Endothelial cell of umbilical vein (primary cell): ENCODE measurements around the gene PRELID3B. TPM values are rescaled to one million over a fixed set of nuclear protein-coding genes. Genes with fewer than 3 reads are reported as not detected.

Experiments used
- BruUV-seq: library from RNA; stranded (reverse); fragments of 400-500 nt; replicated peaks from 2 replicates; lab custom pipeline; 2021; lab: Mats Ljungman, UMichigan
- CTCF ChIA-PET: fragments of 300-600, 350-600 bp; sonication (Branson Sonifier 250); formaldehyde crosslinking; loops from one replicate; lab custom pipeline; 2021; ENCODE audit warnings: antibody characterized with exemption, inconsistent platforms; lab: Charles Lee
- POLR2A ChIA-PET: fragments of 300-600, 350-600 bp; sonication (Branson Sonifier 250); formaldehyde crosslinking; loops from one replicate; lab custom pipeline; 2021; ENCODE audit warnings: antibody characterized with exemption, inconsistent platforms; lab: Charles Lee
- DNase-seq: peaks from one replicate; pipeline ENCODE4 v3.0.0-alpha.2; 2011; ENCODE audit warnings: low read depth, low spot score
- FAIRE-seq: peaks from 2 replicates; lab custom pipeline; 2011; peaks lifted over from hg19 to GRCh38; lab: Jason Lieb, UNC
- H2AFZ ChIP-seq: 2 replicates; pipeline ENCODE4 v1.6.0; 2012; ENCODE audit warnings: low read depth, low read length, control low read depth, inconsistent platforms
- H3K27ac ChIP-seq: 2 replicates; pipeline ENCODE4 v1.5.1; 2011; ENCODE audit warnings: low read depth, mild to moderate bottlenecking, control low read depth, low read length, moderate library complexity; ENCODE audit not compliant: insufficient read depth
- H3K27me3 ChIP-seq, 2 experiments: 2 replicates each; pipeline versions ENCODE4 v1.6.0 to v1.6.1; 2011; ENCODE audit warnings: low read length in 2 of 2, mixed read lengths in 1 of 2; ENCODE audit not compliant: control insufficient read depth in 2 of 2, insufficient read depth in 2 of 2
- H3K36me3 ChIP-seq, 2 experiments: 2 replicates in 1 of 2; 3 replicates in 1 of 2; pipeline ENCODE4 v1.5.1; 2011; ENCODE audit warnings: low read length in 2 of 2, mild to moderate bottlenecking in 1 of 2, moderate library complexity in 1 of 2; ENCODE audit not compliant: control insufficient read depth in 2 of 2, insufficient read depth in 2 of 2; ENCODE audit errors: extremely low read depth in 1 of 2
- H3K4me1 ChIP-seq: 3 replicates; pipeline ENCODE4 v1.5.1; 2011; ENCODE audit warnings: mild to moderate bottlenecking, low read length; ENCODE audit not compliant: control insufficient read depth, insufficient read depth; ENCODE audit errors: extremely low read depth
- H3K4me2 ChIP-seq: 2 replicates; pipeline ENCODE4 v1.6.1; 2011; ENCODE audit warnings: low read length, control low read depth, mixed read lengths; ENCODE audit not compliant: insufficient read depth
- H3K4me3 ChIP-seq, 3 experiments: fragments of 200-600 bp in 1 of 3; sonication (generic), shearing (Covaris generic) in 1 of 3; replicated peaks in 1 of 3; 2 replicates each; pipeline ENCODE4 v1.5.1; 2011 to 2016; ENCODE audit warnings: control low read depth in 3 of 3, low read length in 3 of 3, mild to moderate bottlenecking in 2 of 3, inconsistent platforms in 1 of 3, low read depth in 1 of 3, moderate library complexity in 1 of 3; ENCODE audit not compliant: insufficient read depth in 1 of 3
- H3K79me2 ChIP-seq: 2 replicates; pipeline ENCODE4 v1.6.0; 2012; ENCODE audit warnings: low read length, inconsistent platforms; ENCODE audit not compliant: control insufficient read depth, insufficient read depth
- H3K9ac ChIP-seq: replicated peaks from 2 replicates; pipeline ENCODE3; 2011; ENCODE audit warnings: low read length, control low read depth; ENCODE audit not compliant: insufficient read depth; ENCODE audit errors: extremely low read depth
- H3K9me1 ChIP-seq: replicated peaks from 3 replicates; pipeline ENCODE4 v1.6.0; 2011; ENCODE audit warnings: mild to moderate bottlenecking, low read length; ENCODE audit not compliant: control insufficient read depth, insufficient read depth; ENCODE audit errors: extremely low read depth
- H3K9me3 ChIP-seq: replicated peaks from 2 replicates; pipeline ENCODE4 v1.5.1; 2012; ENCODE audit warnings: low read length, inconsistent platforms; ENCODE audit not compliant: control insufficient read depth, insufficient read depth
- H4K20me1 ChIP-seq: replicated peaks from 2 replicates; pipeline ENCODE3; 2011; ENCODE audit warnings: mild to moderate bottlenecking, low read length; ENCODE audit not compliant: control insufficient read depth, insufficient read depth; ENCODE audit errors: extremely low read depth
- EZH2 ChIP-seq: IDR thresholded peaks from 2 replicates; pipeline ENCODE4 v1.6.1; 2012; ENCODE audit warnings: borderline replicate concordance, low read depth, mild to moderate bottlenecking, moderate library complexity, low read length, inconsistent platforms; ENCODE audit not compliant: severe bottlenecking
- FOS ChIP-seq: IDR thresholded peaks from 2 replicates; pipeline ENCODE4 v1.6.1; 2011; ENCODE audit warnings: mild to moderate bottlenecking, low read length, moderate library complexity, borderline replicate concordance; ENCODE audit not compliant: insufficient read depth
- GATA2 ChIP-seq: IDR thresholded peaks from 2 replicates; pipeline ENCODE4 v1.7.0; 2011; ENCODE audit warnings: low read depth, mild to moderate bottlenecking, moderate library complexity, mixed read lengths, low read length; ENCODE audit not compliant: insufficient read length, insufficient read depth
- MAX ChIP-seq: IDR thresholded peaks from 2 replicates; pipeline ENCODE4 v1.6.1; 2011; ENCODE audit not compliant: insufficient read depth, insufficient read length
- MYC ChIP-seq: IDR thresholded peaks from one replicate; pipeline ENCODE4 v1.6.1; 2011; ENCODE audit warnings: mild to moderate bottlenecking, low read depth, low read length
- POLR2A ChIP-seq: IDR thresholded peaks from 2 replicates; pipeline ENCODE4 v1.6.1; 2012; ENCODE audit warnings: low read depth, mild to moderate bottlenecking, control low read depth, low read length
- POLR2AphosphoS5 ChIP-seq: IDR thresholded peaks from 2 replicates; pipeline ENCODE4 v1.6.1; 2012; ENCODE audit warnings: low read depth, mild to moderate bottlenecking, control low read depth, low read length, moderate library complexity; ENCODE audit not compliant: insufficient read depth
- dilution Hi-C: fragments of 300-500 bp; cut with MboI; formaldehyde crosslinking; loops from one replicate; pipeline ENCODE4 v1.15.0; 2019; ENCODE audit warnings: low sequenced_read_pairs; ENCODE audit not compliant: extremely low pct_ligation_motif_present
- intact Hi-C: fragments of 100-400 bp; cut with micrococcal nuclease; formaldehyde crosslinking; loops from one replicate; pipeline ENCODE4 v1.10.0; 2022
- polyA plus RNA-seq, 4 experiments: library from polyadenylated mRNA; depleted of rRNA in 3 of 4; stranded (reverse) in 3 of 4; unstranded in 1 of 4; fragments of >200 nt; gene quantifications; 2 replicates each; pipeline versions ENCODE4 v1.2.1 to v1.2.3, GENCODE V29; 2011 to 2012; ENCODE audit warnings: missing spikeins in 1 of 4
- total RNA-seq: library from RNA; stranded (reverse); gene quantifications from 2 replicates; pipeline ENCODE4 v1.2.3, GENCODE V29; 2021

Gene PRELID3B
- total and polyA plus RNA-seq, 2 donors (not counting 3 experiments of a cell fraction or from before 2014, with no cell fraction given), result 14.9 to 57.2 TPM

- intact Hi-C loops, result no loop called here
- H3K36me3 ChIP-seq, result peaks cover 0 to 5% of the 10 kb centered on the region in 2 experiments
- BruUV-seq, result TSS peak; percentile 30
- CTCF ChIA-PET, result no interaction called here
- POLR2A ChIA-PET, result interaction anchor here (1.7 kb wide), 1 partner anchor 24 kb away, joined by 5 read pairs; the partner anchor contains the start of gene ATP5F1E
- no peaks in the 10 kb centered on the region for H3K9me1 ChIP-seq
- no peak overlapping the region for H3K4me2 ChIP-seq
- H3K9me3 ChIP-seq, result no peaks in the 10 kb centered on the region
- peaks cover 38% of the 10 kb centered on the region for H3K79me2 ChIP-seq
- peak overlapping the region; percentile 41 for H3K27ac ChIP-seq
- peak overlapping the region; percentile 94 for H3K9ac ChIP-seq
- H3K27me3 ChIP-seq, result no peaks in the 10 kb centered on the region
- no peak for DNase-seq
- no peaks in the 10 kb centered on the region for H4K20me1 ChIP-seq
- no peak overlapping the region for H2AFZ ChIP-seq
- FAIRE-seq, result no peak
- TF ChIP-seq POLR2AphosphoS5 (no peak), EZH2 (no peak), POLR2A (no peak), MYC (no peak), FOS (no peak), GATA2 (no peak), MAX (no peak)
- H3K4me3 ChIP-seq, result no peak overlapping the region
- peaks cover 41% of the 10 kb centered on the region for H3K4me1 ChIP-seq
- dilution Hi-C loops, result no loop called here
Observed at GRCh38 chr20:59007665-59008511, 34.7 kb downstream of the PRELID3B start.
